Measurements from ENCODE around the gene ZP1. TPM values are rescaled to one million over a fixed set of nuclear protein-coding genes. Genes with fewer than 3 reads are reported as not detected.

ZP1 gene
- polyA plus RNA-seq, 3 donors from 2014 or later, result not detected

DNA sequence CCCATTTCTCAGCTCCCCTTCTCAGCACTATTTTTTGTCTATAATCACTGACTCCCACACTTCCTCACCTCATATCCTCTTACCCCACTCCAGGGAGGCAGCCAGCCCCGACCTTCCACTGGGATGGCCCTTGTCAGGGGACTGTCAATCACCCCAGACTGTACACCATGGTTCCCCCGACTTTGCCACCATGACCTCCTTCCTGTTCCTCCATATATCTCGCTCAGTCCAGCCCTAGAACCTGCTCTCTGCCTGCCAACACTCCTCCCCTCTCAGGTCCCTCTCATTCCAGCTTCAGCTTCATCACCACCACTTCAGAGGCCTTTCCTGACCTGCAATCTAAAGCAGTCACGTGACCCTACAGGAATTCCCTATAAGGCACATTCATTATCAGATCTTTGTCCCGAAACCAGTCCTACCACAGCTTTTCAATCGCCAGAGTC lies 22.5 kb downstream of the ZP1 start:
- H3K4me3 Mint-ChIP-seq, result no peak overlapping the region
- H3K4me1 Mint-ChIP-seq, result peaks cover 12 to 18% of the 10 kb centered on the region in 2 donors
- H3K9me3 Mint-ChIP-seq, result no peaks in the 10 kb centered on the region
- peak overlapping the region in 4 of 6 donors; percentile 27 to 45 (median 34) for H3K27ac Mint-ChIP-seq
- peaks cover 14 to 30% (median 20%) of the 10 kb centered on the region in 3 donors for H3K36me3 Mint-ChIP-seq
- peaks cover 0 to 2% (median 0%) of the 10 kb centered on the region in 3 donors for H3K27me3 Mint-ChIP-seq (ENCODE audit: low read depth in 3 of 3)
- no peak for DNase-seq

DNA sequence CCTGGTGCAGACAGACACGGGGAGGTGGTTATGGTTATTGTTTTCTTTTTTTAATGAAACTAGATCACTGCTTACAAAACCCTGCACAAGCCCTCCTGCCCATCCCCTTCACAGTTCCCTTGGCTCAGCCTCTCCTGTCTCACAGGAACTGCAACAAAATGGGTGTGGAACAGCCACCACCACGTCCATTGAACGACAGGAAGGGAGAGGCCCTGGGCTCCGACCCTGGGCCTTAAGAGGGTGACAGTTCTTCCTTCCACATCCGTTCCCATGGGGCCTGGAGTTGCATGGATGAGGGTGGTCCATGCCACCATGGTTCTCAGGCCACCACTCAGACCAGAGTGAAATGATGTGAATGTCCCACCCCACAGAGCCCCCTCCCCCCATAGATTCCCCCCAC lies 23.4 kb downstream of the ZP1 start:
- H3K9me3 Mint-ChIP-seq, result no peaks in the 10 kb centered on the region
- H3K4me1 Mint-ChIP-seq, result peaks cover 12 to 18% of the 10 kb centered on the region in 2 donors
- peaks cover 14 to 31% (median 28%) of the 10 kb centered on the region in 3 donors for H3K36me3 Mint-ChIP-seq
- no peak for DNase-seq
- no peak overlapping the region for H3K4me3 Mint-ChIP-seq
- H3K27ac Mint-ChIP-seq, result peak overlapping the region in 1 of 6 donors; percentile 28
- H3K27me3 Mint-ChIP-seq (ENCODE audit: low read depth in 3 of 3), result peaks cover 0 to 2% (median 0%) of the 10 kb centered on the region in 3 donors

DNA sequence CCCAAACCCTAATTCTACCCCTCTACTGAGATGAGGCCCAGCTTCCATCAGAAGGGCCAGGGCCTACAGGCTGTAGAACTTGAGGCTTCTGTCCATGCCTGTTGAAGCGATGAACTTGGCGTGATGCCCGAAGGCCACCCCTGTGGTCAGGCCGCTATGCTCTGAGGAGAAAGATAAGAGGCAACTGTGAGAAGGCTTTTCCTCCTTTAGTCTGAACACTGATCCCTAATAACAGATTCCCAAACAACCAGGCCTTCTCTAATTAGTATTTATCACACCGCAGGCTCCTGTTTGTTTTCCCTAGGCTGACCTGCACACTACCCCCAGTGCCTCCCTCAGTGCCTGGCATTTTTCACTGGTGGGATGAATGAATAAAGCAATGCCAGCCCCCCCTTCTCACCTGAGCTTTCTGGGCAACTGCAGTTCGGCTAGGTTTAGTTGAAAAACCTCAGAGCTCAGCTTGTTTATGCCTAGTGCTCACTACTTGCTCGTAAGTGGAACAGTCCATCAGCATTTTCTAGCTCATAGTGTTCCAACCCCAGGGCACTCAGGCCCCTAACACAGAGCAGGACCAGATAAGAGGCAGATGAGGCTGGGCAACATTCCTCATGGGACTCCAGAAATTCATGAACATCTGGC lies 23.9 kb downstream of the ZP1 start:
- Mint-ChIP-seq H3K4me3 (peak overlapping the region in 1 of 5 donors; percentile 4), H3K4me1 (peaks cover 12 to 18% of the 10 kb centered on the region in 2 donors), H3K27ac (peak overlapping the region in 3 of 6 donors; percentile 44 to 51 (median 49)), H3K36me3 (peaks cover 15 to 37% (median 29%) of the 10 kb centered on the region in 3 donors), H3K27me3 (ENCODE audit: low read depth in 3 of 3) (peaks cover 0 to 2% (median 0%) of the 10 kb centered on the region in 3 donors), H3K9me3 (no peaks in the 10 kb centered on the region)
- DNase-seq, result no peak

DNA sequence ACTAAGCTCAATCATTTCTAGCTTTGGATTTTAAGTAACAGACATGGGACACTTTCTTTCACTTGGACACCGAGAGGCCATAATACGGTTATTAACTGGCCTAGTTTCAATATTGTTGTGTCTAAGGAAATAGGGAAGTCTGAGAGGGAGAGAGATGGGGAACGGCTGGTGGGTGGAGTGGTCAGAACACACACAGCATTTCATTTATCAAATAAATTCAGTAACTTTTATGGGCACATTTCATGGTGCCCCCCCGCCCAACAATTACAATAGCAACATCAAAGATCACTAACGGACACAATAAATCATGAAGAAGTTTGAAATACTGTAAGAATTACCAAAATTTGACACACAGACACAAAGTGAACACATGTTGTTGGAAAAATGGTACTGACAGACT lies 28.3 kb downstream of the ZP1 start:
- Mint-ChIP-seq H3K4me3 (no peak overlapping the region), H3K27me3 (ENCODE audit: low read depth in 3 of 3) (no peaks in the 10 kb centered on the region), H3K36me3 (peaks cover 22 to 56% (median 33%) of the 10 kb centered on the region in 3 donors), H3K4me1 (peaks cover 6 to 13% of the 10 kb centered on the region in 2 donors), H3K27ac (peak overlapping the region in 1 of 6 donors; percentile 48), H3K9me3 (no peaks in the 10 kb centered on the region)
- no peak for DNase-seq

DNA sequence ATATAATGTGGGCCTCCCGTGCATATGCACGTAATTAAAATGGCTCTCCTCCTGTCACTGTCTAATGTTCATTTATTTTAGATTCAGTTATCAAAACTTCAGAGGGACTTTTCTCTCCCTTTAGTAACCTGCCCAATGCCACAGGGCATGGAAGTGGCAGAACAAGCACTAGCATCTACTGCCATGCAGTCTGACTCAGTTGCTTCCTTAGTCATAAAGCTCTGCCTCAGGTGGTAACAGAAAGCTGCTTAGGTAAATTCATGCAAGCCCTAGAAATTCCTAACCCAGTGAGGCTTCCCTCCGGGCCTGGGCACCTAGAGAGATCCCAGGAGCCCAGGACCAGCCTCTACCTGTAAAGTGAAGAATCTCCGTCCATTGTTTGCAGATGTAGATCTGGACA lies 30.2 kb downstream of the ZP1 start:
- Mint-ChIP-seq H3K27ac (no peak overlapping the region), H3K4me1 (peaks cover 0 to 1% of the 10 kb centered on the region in 2 donors), H3K36me3 (peaks cover 22 to 52% (median 28%) of the 10 kb centered on the region in 3 donors), H3K9me3 (no peaks in the 10 kb centered on the region), H3K27me3 (ENCODE audit: low read depth in 3 of 3) (peaks cover 0 to 1% (median 0%) of the 10 kb centered on the region in 3 donors), H3K4me3 (no peak overlapping the region)
- DNase-seq, result no peak

DNA sequence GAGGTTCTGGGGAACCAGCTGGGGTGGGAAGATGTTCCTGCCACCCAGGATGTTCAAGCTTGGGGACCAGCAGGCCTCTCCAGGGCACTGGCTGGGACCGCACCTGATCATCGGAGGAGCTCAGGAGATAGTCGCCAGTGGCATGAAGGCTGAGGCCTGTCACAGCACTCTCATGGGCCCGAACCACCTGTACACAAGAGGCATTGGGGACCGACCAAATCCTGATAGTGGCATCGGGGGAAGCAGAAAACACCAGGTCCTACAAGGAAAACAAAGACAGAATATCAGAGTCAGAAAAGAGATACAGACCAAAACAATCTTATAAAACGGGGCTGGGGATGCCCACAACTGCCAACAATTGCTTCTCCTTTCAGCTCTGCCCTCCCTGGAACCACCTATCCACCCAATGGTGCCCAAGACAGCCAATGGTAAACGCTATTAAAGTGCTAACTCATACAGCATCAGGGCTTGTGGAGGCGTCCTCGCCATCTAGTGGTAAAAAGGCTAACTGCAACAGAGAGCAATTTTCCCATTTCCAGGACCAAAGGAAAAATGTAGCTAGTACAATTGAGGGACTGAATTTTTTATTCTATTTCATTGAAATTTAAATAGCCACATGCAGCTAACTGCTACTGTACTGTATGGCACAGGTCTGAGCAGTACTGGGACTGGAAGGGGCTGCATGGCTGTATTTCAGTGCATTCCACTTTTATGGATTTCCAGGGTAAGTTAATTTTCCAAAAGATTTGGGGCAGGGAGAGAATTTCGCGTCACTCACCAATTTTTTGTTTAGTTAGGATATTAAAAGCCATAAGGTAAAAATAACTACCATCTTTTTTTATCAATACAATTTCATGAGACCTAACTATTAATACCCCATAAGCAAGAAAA lies 31.9 kb downstream of the ZP1 start:
- Mint-ChIP-seq H3K27ac (peak overlapping the region in 2 of 6 donors; percentile 28 to 51), H3K27me3 (ENCODE audit: low read depth in 3 of 3) (peaks cover 0 to 2% (median 0%) of the 10 kb centered on the region in 3 donors), H3K4me1 (peaks cover 6 to 7% of the 10 kb centered on the region in 2 donors), H3K36me3 (peaks cover 19 to 42% (median 28%) of the 10 kb centered on the region in 3 donors), H3K4me3 (no peak overlapping the region), H3K9me3 (no peaks in the 10 kb centered on the region)
- DNase-seq, result peak; percentile 35 to 41 (median 38)

DNA sequence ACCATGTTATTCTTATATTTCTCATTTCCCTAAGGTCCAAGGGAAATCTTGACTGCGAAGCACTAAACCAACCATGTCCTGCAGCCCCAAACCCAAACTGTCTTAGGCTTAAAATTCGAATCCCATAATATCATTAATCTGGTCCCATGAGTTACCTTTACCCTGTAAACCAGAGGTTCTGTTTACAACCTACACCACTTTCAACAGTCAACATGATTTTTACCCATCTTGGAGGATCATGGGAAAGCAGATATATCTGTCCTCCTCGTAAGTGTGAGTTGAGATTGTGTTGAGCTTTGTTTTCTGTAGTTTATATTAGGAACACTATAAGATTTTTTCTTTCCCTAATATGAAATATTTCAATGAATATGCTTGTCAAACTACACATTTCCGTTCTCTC lies 32.6 kb downstream of the ZP1 start:
- no peak overlapping the region for H3K4me3 Mint-ChIP-seq
- H3K27ac Mint-ChIP-seq, result peak overlapping the region in 2 of 6 donors; percentile 19 to 60
- H3K4me1 Mint-ChIP-seq, result peaks cover 12 to 14% of the 10 kb centered on the region in 2 donors
- H3K9me3 Mint-ChIP-seq, result no peaks in the 10 kb centered on the region
- no peak for DNase-seq
- peaks cover 0 to 2% (median 0%) of the 10 kb centered on the region in 3 donors for H3K27me3 Mint-ChIP-seq (ENCODE audit: low read depth in 3 of 3)
- peaks cover 16 to 40% (median 24%) of the 10 kb centered on the region in 3 donors for H3K36me3 Mint-ChIP-seq

DNA sequence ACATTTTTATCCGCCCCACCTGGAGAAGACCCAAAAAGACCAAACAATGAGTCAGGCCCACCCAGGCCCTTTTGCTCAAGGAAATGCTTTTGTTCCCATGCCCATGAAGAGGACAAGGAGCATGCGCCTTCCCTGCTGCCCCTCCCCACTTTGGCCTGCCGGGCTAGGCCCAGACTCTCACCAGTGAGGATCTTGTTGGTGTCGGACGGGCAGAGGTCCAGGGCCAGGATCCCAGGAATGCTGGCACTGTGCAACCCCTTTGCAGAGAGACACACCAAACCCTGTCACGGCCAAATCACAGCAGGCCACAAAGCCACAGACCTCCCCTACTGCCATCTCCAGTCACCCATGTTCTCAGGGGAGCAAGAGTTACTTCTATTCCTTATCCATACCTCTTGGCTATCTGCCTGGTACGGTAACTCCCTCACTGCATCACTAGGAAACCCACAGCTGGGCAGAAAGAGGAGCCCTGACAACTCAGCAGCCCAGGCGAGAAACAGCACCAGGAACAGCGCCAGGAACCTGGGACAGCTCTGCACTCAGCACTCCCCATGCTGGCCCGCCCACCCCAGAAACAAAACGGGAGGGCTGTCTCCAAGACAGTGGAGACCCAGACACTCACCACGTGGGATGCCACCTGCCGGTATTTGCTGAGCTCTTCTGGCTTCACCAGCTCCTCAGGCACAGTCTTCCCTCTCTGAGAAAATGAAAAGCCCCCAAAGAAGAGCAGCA lies 33.5 kb downstream of the ZP1 start:
- H3K4me3 Mint-ChIP-seq, result no peak overlapping the region
- H3K27ac Mint-ChIP-seq, result peak overlapping the region in 1 of 6 donors; percentile 12
- H3K36me3 Mint-ChIP-seq, result peaks cover 16 to 31% (median 16%) of the 10 kb centered on the region in 3 donors

DNA sequence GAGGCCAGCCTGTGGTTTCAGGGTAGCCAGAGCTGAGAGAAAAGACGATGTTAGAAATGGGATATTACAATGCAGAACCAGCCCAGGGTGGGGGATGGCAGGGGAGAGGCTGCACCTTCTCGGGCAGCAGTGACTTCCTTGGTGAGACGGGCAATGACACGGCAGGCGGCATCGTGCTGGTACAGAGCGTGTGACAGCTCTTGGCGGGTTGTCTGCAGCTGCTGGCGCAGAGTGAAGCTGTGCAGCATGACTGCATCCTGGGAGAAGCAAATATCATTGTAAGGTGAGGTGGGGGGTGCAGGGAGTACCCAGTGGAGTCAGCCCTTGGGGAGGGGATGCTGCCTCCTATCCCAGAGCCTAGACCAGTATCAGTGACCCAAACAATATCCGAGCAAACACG lies 35.3 kb downstream of the ZP1 start:
- Mint-ChIP-seq H3K4me3 (peak overlapping the region in 1 of 5 donors; percentile 40), H3K27me3 (ENCODE audit: low read depth in 3 of 3) (peaks cover 0 to 7% (median 0%) of the 10 kb centered on the region in 3 donors), H3K4me1 (peaks cover 31 to 41% of the 10 kb centered on the region in 2 donors), H3K9me3 (no peaks in the 10 kb centered on the region), H3K36me3 (peaks cover 7 to 17% (median 13%) of the 10 kb centered on the region in 3 donors), H3K27ac (peak overlapping the region in 1 of 6 donors; percentile 10)
- no peak for DNase-seq

More for the DNA sequence above, 33.5 kb downstream of the ZP1 start:
- peaks cover 0 to 2% (median 0%) of the 10 kb centered on the region in 3 donors for H3K27me3 Mint-ChIP-seq (ENCODE audit: low read depth in 3 of 3)
- H3K9me3 Mint-ChIP-seq, result no peaks in the 10 kb centered on the region
- DNase-seq, result no peak
- peaks cover 20 to 23% of the 10 kb centered on the region in 2 donors for H3K4me1 Mint-ChIP-seq

DNA sequence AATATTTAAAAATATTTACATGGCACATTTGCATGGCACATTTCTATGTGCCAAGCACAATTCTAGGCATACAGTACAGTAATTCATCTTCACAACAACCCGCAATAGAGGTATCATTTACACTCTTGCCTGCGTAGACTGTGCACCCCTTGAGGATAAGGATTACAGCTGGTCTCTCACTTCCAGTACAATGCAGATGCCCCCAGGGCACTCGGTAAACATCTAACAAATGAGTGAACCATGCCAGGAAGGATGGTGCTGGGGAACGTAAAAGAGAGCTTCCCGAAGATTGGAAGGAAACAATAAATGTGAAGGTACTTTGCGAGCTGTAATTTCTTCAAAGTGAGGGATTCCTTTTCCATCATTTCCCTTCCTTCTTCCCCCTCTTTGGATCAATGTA lies 37.7 kb downstream of the ZP1 start:
- Mint-ChIP-seq H3K9me3 (no peaks in the 10 kb centered on the region), H3K27me3 (ENCODE audit: low read depth in 3 of 3) (peaks cover 0 to 7% (median 0%) of the 10 kb centered on the region in 3 donors), H3K36me3 (peaks cover 0 to 6% (median 4%) of the 10 kb centered on the region in 3 donors), H3K27ac (peak overlapping the region; percentile 53 to 86 (median 82)), H3K4me1 (peaks cover 31 to 42% of the 10 kb centered on the region in 2 donors), H3K4me3 (peak overlapping the region; percentile 91 to 92 (median 91))
- no peak for DNase-seq

DNA sequence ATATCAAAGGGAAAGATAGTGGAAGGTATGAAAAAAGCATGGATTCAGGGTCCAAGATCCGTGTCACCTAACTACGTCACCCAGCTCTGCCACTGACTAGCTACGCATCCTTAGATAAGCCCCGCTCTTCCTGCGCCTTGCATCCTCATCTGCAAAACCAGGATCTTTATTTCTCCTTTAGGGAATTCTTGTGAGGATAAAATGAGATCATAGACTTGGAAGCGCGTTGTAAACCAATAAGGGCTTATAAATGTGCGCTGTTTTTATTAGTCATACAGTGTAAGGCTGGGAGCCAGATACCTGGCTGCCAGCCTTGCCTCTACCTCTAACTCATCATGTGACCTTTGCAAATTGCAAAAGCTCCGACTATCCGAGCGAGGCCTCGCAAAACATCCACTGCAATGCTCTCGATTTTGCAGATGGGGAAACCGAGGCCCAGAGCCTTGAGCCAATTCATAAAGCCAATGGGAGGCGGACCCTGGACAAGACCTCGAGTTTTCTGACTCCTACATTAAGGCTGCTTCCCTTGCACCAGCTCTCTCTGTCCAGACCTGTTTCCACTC lies 38.3 kb downstream of the ZP1 start:
- Mint-ChIP-seq H3K9me3 (no peaks in the 10 kb centered on the region), H3K4me1 (peaks cover 33 to 44% of the 10 kb centered on the region in 2 donors)

DNA sequence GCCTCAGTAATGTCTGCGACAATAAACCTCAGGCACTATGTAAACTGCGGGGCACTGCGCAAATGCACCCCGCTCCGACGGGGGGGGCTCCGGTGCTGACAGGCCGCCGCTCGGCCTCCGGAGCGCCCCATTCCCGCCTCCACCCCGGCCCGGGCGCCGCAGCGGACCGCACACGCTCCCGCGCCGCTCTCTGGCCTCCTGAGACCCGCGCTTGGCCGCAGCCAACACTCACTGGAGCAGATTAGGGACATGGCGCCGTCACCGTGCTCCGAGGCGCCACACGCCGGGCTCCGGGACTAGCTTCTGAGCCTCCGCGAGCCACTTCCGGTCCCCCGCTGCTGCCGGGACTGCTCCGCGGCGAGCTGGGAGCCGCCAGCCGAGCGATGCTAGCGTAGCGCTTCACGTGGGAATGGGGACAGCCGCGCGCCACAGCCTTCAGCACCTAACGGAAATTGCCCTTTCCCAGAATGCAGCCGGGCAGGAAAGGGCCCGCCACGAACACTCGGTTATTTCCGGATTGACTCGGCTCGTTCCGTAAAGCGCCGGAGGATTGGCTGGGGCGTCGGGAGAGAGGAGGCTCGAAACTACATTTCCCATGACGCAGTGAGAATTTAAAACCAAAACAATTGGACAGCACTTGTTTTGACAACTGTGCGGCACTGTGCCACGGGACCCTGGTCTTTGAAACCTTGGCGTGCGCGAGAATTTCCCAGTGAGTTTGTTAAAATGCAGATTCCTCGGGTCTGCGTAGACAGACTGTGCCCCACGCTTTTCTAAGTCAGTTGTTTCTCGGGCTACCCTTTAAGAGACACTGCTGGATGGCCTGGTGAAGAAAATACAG lies 39.0 kb downstream of the ZP1 start, which contains the start of gene PRPF19:
Gene PRPF19 (minus strand): TSS at position 454 of the 841 bp plus-strand sequence. CDS start 203 bp downstream, at position 251.
- Mint-ChIP-seq H3K27ac (peak within 1 kb of the TSS; percentile 86 to 99 (median 98)), H3K36me3 (peaks cover 0 to 3% (median 0%) of the 10 kb centered on the region in 3 donors), H3K9me3 (no peaks in the 10 kb centered on the region), H3K4me3 (peak within 1 kb of the TSS; percentile 91 to 92 (median 91)), H3K4me1 (peaks cover 39 to 50% of the 10 kb centered on the region in 2 donors), H3K27me3 (ENCODE audit: low read depth in 3 of 3) (peaks cover 0 to 8% (median 0%) of the 10 kb centered on the region in 3 donors)
- peak; percentile 98 to 99 (median 99) for DNase-seq

More for the DNA sequence above, 38.3 kb downstream of the ZP1 start:
- Mint-ChIP-seq H3K4me3 (peak overlapping the region; percentile 91 to 92 (median 91)), H3K36me3 (peaks cover 0 to 3% (median 0%) of the 10 kb centered on the region in 3 donors), H3K27ac (peak overlapping the region; percentile 53 to 86 (median 82)), H3K27me3 (ENCODE audit: low read depth in 3 of 3) (peaks cover 0 to 7% (median 0%) of the 10 kb centered on the region in 3 donors)
- DNase-seq, result no peak

Data from immature natural killer cell (primary cell).